ENCODE results near the gene HMBS.

- TF ChIP-seq, protein P1, sequence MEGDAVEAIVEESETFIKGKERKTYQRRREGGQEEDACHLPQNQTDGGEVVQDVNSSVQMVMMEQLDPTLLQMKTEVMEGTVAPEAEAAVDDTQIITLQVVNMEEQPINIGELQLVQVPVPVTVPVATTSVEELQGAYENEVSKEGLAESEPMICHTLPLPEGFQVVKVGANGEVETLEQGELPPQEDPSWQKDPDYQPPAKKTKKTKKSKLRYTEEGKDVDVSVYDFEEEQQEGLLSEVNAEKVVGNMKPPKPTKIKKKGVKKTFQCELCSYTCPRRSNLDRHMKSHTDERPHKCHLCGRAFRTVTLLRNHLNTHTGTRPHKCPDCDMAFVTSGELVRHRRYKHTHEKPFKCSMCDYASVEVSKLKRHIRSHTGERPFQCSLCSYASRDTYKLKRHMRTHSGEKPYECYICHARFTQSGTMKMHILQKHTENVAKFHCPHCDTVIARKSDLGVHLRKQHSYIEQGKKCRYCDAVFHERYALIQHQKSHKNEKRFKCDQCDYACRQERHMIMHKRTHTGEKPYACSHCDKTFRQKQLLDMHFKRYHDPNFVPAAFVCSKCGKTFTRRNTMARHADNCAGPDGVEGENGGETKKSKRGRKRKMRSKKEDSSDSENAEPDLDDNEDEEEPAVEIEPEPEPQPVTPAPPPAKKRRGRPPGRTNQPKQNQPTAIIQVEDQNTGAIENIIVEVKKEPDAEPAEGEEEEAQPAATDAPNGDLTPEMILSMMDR (IDR thresholded peaks at IDR 0.05; ENCODE audit: low read length): no peak
- no peak for TF ChIP-seq EZH2 (IDR thresholded peaks at IDR 0.05; ENCODE audit: borderline replicate concordance, low read length)
These were observed 45.8 kb upstream of the HMBS start for GRCh38 chr11:119038884-119039283.
